Measurements from ENCODE around the gene TCF12.

GRCh38 chr15:57228395-57228794, 310.0 kb downstream of the TCF12 start:
- TF ChIP-seq POLR2A (IDR thresholded peaks at IDR 0.05; ENCODE audit: low read depth) (no peak), POLR2AphosphoS5 (IDR thresholded peaks at IDR 0.05) (no peak), EP300 (IDR thresholded peaks at IDR 0.05) (no peak)

All from esophagus muscularis mucosa (tissue), 3 donors.